SK-N-MC (cell line): Measurements from ENCODE around the gene SERGEF.

Experiments
- EZH2 ChIP-seq: fragments of 200-600 bp; sonication (generic); IDR thresholded peaks from one replicate; pipeline ENCODE4 v1.6.1; 2017; ENCODE audit warnings: antibody characterized with exemption
- FOXP2 ChIP-seq: optimal IDR thresholded peaks from 2 replicates; pipeline ENCODE3; 2011; ENCODE audit warnings: mild to moderate bottlenecking, moderate library complexity; ENCODE audit not compliant: insufficient read depth; ENCODE audit errors: extremely low read length, control extremely low read depth
- POLR2AphosphoS5 ChIP-seq: IDR thresholded peaks from 2 replicates; pipeline ENCODE4 v1.6.1; 2012; ENCODE audit warnings: mild to moderate bottlenecking, low read depth, low read length, borderline replicate concordance

- TF ChIP-seq EZH2 (no peak), POLR2AphosphoS5 (no peak), FOXP2 (no peak)
Measured at GRCh38 chr11:17875891-17876290, 137.0 kb downstream of the SERGEF start.
